H1 (cell line): ENCODE data around the gene NETO1. TPM values are rescaled to one million over a fixed set of nuclear protein-coding genes. Genes with fewer than 3 reads are reported as not detected.

Experiments used
- CTCF ChIA-PET: fragments of 300-600 bp; sonication (Branson Sonifier 250); formaldehyde crosslinking; loops from one replicate; lab custom pipeline; 2021; ENCODE audit not compliant: partially characterized antibody; lab: Charles Lee
- POLR2A ChIA-PET: fragments of 300-600 bp; sonication (Branson Sonifier 250); formaldehyde crosslinking; loops from one replicate; lab custom pipeline; 2021; ENCODE audit warnings: inconsistent platforms; ENCODE audit not compliant: partially characterized antibody; lab: Charles Lee
- DNase-seq, 2 experiments: peaks; one replicate each; pipeline versions ENCODE4 v3.0.0 to v3.0.0-alpha.2; 2010 to 2022; ENCODE audit warnings: low spot score in 2 of 2, low read depth in 1 of 2, mixed read lengths in 1 of 2
- FAIRE-seq: peaks from 2 replicates; lab custom pipeline; 2011; peaks lifted over from hg19 to GRCh38; lab: Jason Lieb, UNC
- H2AFZ ChIP-seq: 2 replicates; pipeline ENCODE4 v1.8.1; 2012; ENCODE audit warnings: low read length, inconsistent platforms
- H2AK5ac ChIP-seq: 2 replicates; pipeline ENCODE4 v1.6.1; 2013; ENCODE audit warnings: low read depth, low read length
- H2BK120ac ChIP-seq: replicated peaks from 2 replicates; pipeline ENCODE3; 2013; ENCODE audit warnings: low read depth, low read length, inconsistent platforms
- H2BK12ac ChIP-seq: 2 replicates; pipeline ENCODE4 v1.6.1; 2013; ENCODE audit warnings: low read depth, low read length
- H2BK15ac ChIP-seq: 2 replicates; pipeline ENCODE4 v1.6.1; 2013; ENCODE audit warnings: low read length
- H2BK20ac ChIP-seq: 2 replicates; pipeline ENCODE4 v1.6.1; 2013; ENCODE audit warnings: low read length
- H2BK5ac ChIP-seq: 2 replicates; pipeline ENCODE4 v1.6.1; 2013; ENCODE audit warnings: low read depth, low read length
- H3K14ac ChIP-seq: 2 replicates; pipeline ENCODE4 v1.6.1; 2013; ENCODE audit warnings: inconsistent platforms; ENCODE audit not compliant: insufficient read length
- H3K18ac ChIP-seq: 2 replicates; pipeline ENCODE4 v1.6.1; 2013; ENCODE audit warnings: low read length; ENCODE audit errors: extremely low read depth
- H3K23ac ChIP-seq: 2 replicates; pipeline ENCODE4 v1.6.1; 2013; ENCODE audit warnings: inconsistent platforms; ENCODE audit not compliant: insufficient read length
- H3K23me2 ChIP-seq: 2 replicates; pipeline ENCODE4 v1.6.1; 2013; ENCODE audit warnings: low read depth, low read length
- H3K27ac ChIP-seq: 2 replicates; pipeline ENCODE4 v1.6.1; 2011; ENCODE audit warnings: low read depth, low read length, inconsistent platforms
- H3K27me3 ChIP-seq, 4 experiments: replicated peaks in 1 of 4; 1 replicate in 1 of 4; 2 replicates in 3 of 4; pipeline versions ENCODE4 v1.6.1 to v1.8.1; 2011 to 2013; ENCODE audit warnings: low read length in 3 of 4, mild to moderate bottlenecking in 3 of 4, inconsistent platforms in 2 of 4, mixed read lengths in 2 of 4, moderate library complexity in 1 of 4; ENCODE audit not compliant: control insufficient read depth in 3 of 4, insufficient read depth in 3 of 4; ENCODE audit errors: extremely low read depth in 1 of 4
- H3K36me3 ChIP-seq, 4 experiments: 2 replicates each; pipeline versions ENCODE4 v1.6.1 to v1.8.1; 2011 to 2013; ENCODE audit warnings: mild to moderate bottlenecking in 4 of 4, low read length in 3 of 4, moderate library complexity in 2 of 4, control low read depth in 1 of 4, inconsistent platforms in 1 of 4; ENCODE audit not compliant: insufficient read depth in 4 of 4, control insufficient read depth in 2 of 4
- H3K4ac ChIP-seq: replicated peaks from 2 replicates; pipeline ENCODE3; 2013; ENCODE audit warnings: low read length, low read depth, mixed read lengths, inconsistent platforms; ENCODE audit not compliant: insufficient read length
- H3K4me1 ChIP-seq, 4 experiments: replicated peaks in 1 of 4; 1 replicate in 1 of 4; 2 replicates in 3 of 4; pipeline versions ENCODE4 v1.6.1 to v1.8.1; 2011 to 2013; ENCODE audit warnings: low read length in 3 of 4, inconsistent platforms in 2 of 4, mixed read lengths in 1 of 4; ENCODE audit not compliant: insufficient read depth in 4 of 4, control insufficient read depth in 3 of 4
- H3K4me2 ChIP-seq, 2 experiments: 2 replicates each; pipeline versions ENCODE4 v1.6.1 to v1.8.1; 2011 to 2013; ENCODE audit warnings: low read depth in 2 of 2, low read length in 2 of 2, control low read depth in 1 of 2, inconsistent platforms in 1 of 2, mild to moderate bottlenecking in 1 of 2; ENCODE audit not compliant: insufficient read depth in 1 of 2
- H3K4me3 ChIP-seq, 4 experiments: fragments of 200-600, 300-600 bp in 1 of 4; sonication (generic), shearing (Covaris generic), sonication (Bioruptor Twin) in 1 of 4; 2 replicates each; pipeline versions ENCODE4 v1.5.1 to v1.8.1; 2011 to 2016; ENCODE audit warnings: low read length in 4 of 4, low read depth in 3 of 4, control low read depth in 2 of 4, inconsistent platforms in 2 of 4, mild to moderate bottlenecking in 2 of 4, mixed read lengths in 1 of 4, moderate library complexity in 1 of 4; ENCODE audit not compliant: insufficient read depth in 2 of 4; ENCODE audit errors: extremely low read depth in 1 of 4
- H3K56ac ChIP-seq: replicated peaks from 2 replicates; pipeline ENCODE3; 2013; ENCODE audit warnings: low read depth, mild to moderate bottlenecking, mixed read lengths, low read length, inconsistent platforms; ENCODE audit not compliant: insufficient read length
- H3K79me1 ChIP-seq: 2 replicates; pipeline ENCODE4 v1.6.1; 2013; ENCODE audit warnings: low read depth, low read length, control low read depth
- H3K79me2 ChIP-seq, 2 experiments: 2 replicates each; pipeline versions ENCODE4 v1.6.1 to v1.8.1; 2012 to 2013; ENCODE audit warnings: low read length in 2 of 2, mild to moderate bottlenecking in 2 of 2, inconsistent platforms in 1 of 2; ENCODE audit not compliant: insufficient read depth in 2 of 2, control insufficient read depth in 1 of 2
- H3K9ac ChIP-seq, 4 experiments: replicated peaks in 1 of 4; 1 replicate in 1 of 4; 2 replicates in 3 of 4; pipeline versions ENCODE4 v1.6.1 to v1.8.1; 2011 to 2013; ENCODE audit warnings: low read depth in 3 of 4, low read length in 3 of 4, control low read depth in 2 of 4, mild to moderate bottlenecking in 2 of 4, moderate library complexity in 2 of 4, inconsistent platforms in 1 of 4; ENCODE audit errors: extremely low read depth in 1 of 4
- H3K9me3 ChIP-seq, 2 experiments: 2 replicates each; pipeline versions ENCODE4 v1.6.1 to v1.8.1; 2012 to 2013; ENCODE audit warnings: mild to moderate bottlenecking in 2 of 2, moderate library complexity in 2 of 2, control low read depth in 1 of 2, inconsistent platforms in 1 of 2, low read depth in 1 of 2, low read length in 1 of 2, mixed read lengths in 1 of 2; ENCODE audit not compliant: insufficient read depth in 2 of 2
- H4K20me1 ChIP-seq, 2 experiments: replicated peaks in 1 of 2; 2 replicates each; pipeline versions ENCODE3 to v1.8.1; 2011 to 2013; ENCODE audit warnings: inconsistent platforms in 2 of 2, low read length in 2 of 2, mild to moderate bottlenecking in 1 of 2; ENCODE audit not compliant: insufficient read depth in 2 of 2, control insufficient read depth in 1 of 2
- H4K5ac ChIP-seq: 2 replicates; pipeline ENCODE4 v1.6.1; 2013; ENCODE audit warnings: low read length, low read depth, mixed read lengths, inconsistent platforms; ENCODE audit not compliant: insufficient read length
- H4K8ac ChIP-seq: 2 replicates; pipeline ENCODE4 v1.8.0; 2013; ENCODE audit warnings: mild to moderate bottlenecking, moderate library complexity, low read length, inconsistent platforms; ENCODE audit not compliant: insufficient read depth; ENCODE audit errors: extremely low read depth
- H4K91ac ChIP-seq: replicated peaks from 2 replicates; pipeline ENCODE3; 2013; ENCODE audit warnings: low read length, mixed read lengths, inconsistent platforms; ENCODE audit not compliant: insufficient read length
- BACH1 ChIP-seq: IDR thresholded peaks from 2 replicates; pipeline ENCODE4 v1.6.1; 2012; ENCODE audit warnings: low read length, improper control_type of control experiment
- CREB1 ChIP-seq: IDR thresholded peaks from 2 replicates; pipeline ENCODE4 v1.6.1; 2012; ENCODE audit warnings: inconsistent platforms
- GTF2F1 ChIP-seq: IDR thresholded peaks from 2 replicates; pipeline ENCODE4 v1.6.1; 2012; ENCODE audit warnings: low read depth, low read length, improper control_type of control experiment, borderline replicate concordance
- JUN ChIP-seq: IDR thresholded peaks from 2 replicates; pipeline ENCODE4 v1.6.1; 2011; ENCODE audit warnings: low read depth, mild to moderate bottlenecking, improper control_type of control experiment, low read length
- KDM1A ChIP-seq: fragments of 200-600, 300-600 bp; sonication (generic); IDR thresholded peaks from 2 replicates; pipeline ENCODE4 v1.7.1; 2016; ENCODE audit warnings: mild to moderate bottlenecking, low read length, borderline replicate concordance
- NRF1 ChIP-seq: IDR thresholded peaks from 2 replicates; pipeline ENCODE4 v1.6.1; 2011; ENCODE audit warnings: mild to moderate bottlenecking, low read depth, low read length, improper control_type of control experiment
- POLR2A ChIP-seq, 2 experiments: IDR thresholded peaks; 1 replicate in 1 of 2; 2 replicates in 1 of 2; pipeline ENCODE4 v1.6.1; 2011; ENCODE audit warnings: low read depth in 2 of 2, low read length in 2 of 2, mild to moderate bottlenecking in 2 of 2; ENCODE audit errors: control extremely low read depth in 1 of 2
- RFX5 ChIP-seq: IDR thresholded peaks from 2 replicates; pipeline ENCODE4 v1.6.1; 2011; ENCODE audit warnings: low read depth, low read length, improper control_type of control experiment, borderline replicate concordance
- SAP30 ChIP-seq: fragments of 300-600 bp; sonication (generic); IDR thresholded peaks from 2 replicates; pipeline ENCODE4 v1.7.1; 2012; ENCODE audit warnings: low read length, moderate library complexity, mild to moderate bottlenecking, inconsistent platforms; ENCODE audit not compliant: insufficient read depth, insufficient replicate concordance
- SP1 ChIP-seq: IDR thresholded peaks from 2 replicates; pipeline ENCODE4 v1.6.1; 2011; ENCODE audit warnings: low read depth, low read length
- SP4 ChIP-seq: IDR thresholded peaks from 2 replicates; pipeline ENCODE4 v1.6.1; 2012; ENCODE audit warnings: low read length, inconsistent platforms
- SRF ChIP-seq: IDR thresholded peaks from 2 replicates; pipeline ENCODE4 v1.6.1; 2011; ENCODE audit warnings: mild to moderate bottlenecking, low read depth, low read length, moderate library complexity
- YY1 ChIP-seq: IDR thresholded peaks from 2 replicates; pipeline ENCODE4 v1.6.1; 2011; ENCODE audit warnings: low read depth, mild to moderate bottlenecking, low read length
- WGBS, 2 experiments: shearing (Covaris generic) in 1 of 2; methylation state at CpG; one replicate each; pipeline versions ENCODE4 v1.1.6 to v1.1.7; 2013 to 2015; ENCODE audit warnings: low lambda C conversion rate in 2 of 2, mixed read lengths in 2 of 2, inconsistent platforms in 1 of 2, low coverage in 1 of 2, missing lambda C conversion rate in 1 of 2; ENCODE audit not compliant: insufficient replicate concordance in 2 of 2, insufficient coverage in 1 of 2, insufficient read length in 1 of 2; ENCODE audit errors: extremely low coverage in 1 of 2, missing lambda C conversion rate in 1 of 2; 5-methylcytosine and 5-hydroxymethylcytosine counted together
- polyA plus RNA-seq, 7 experiments: library from polyadenylated mRNA; depleted of rRNA in 3 of 7; stranded (reverse) in 5 of 7; unstranded in 2 of 7; fragments of >200 nt in 5 of 7; fragments of 200-250 nt in 2 of 7; gene quantifications; 1 replicate in 5 of 7; 2 replicates in 1 of 7; 4 replicates in 1 of 7; pipeline versions ENCODE4 v1.2.1 to v1.2.3, GENCODE V29; 2011 to 2013; ENCODE audit warnings: missing spikeins in 2 of 7, mixed read lengths in 2 of 7
- total RNA-seq: library from RNA; stranded (reverse); fragmentation: NEBNext Ultra II Directional; extraction: Animal tissue kit (Norgen Biotek cat#: 25700); gene quantifications from 2 replicates; pipeline ENCODE4 v1.2.1, GENCODE V29; 2021
- TF ChIP-seq, protein P1 (sequence below): IDR thresholded peaks from 2 replicates; pipeline ENCODE4 v1.6.1; 2011; ENCODE audit warnings: low read depth, mild to moderate bottlenecking, low read length; ENCODE audit not compliant: insufficient read depth
- TF ChIP-seq, protein P2 (sequence below): IDR thresholded peaks from 2 replicates; pipeline ENCODE4 v1.6.1; 2011; ENCODE audit warnings: low read length, improper control_type of control experiment

The NETO1 gene
- total and polyA plus RNA-seq, 2 of the 8 experiments (the other 6 are each of a cell fraction or from before 2014, with no cell fraction given) = 3.0 to 19.3 TPM

DNA sequence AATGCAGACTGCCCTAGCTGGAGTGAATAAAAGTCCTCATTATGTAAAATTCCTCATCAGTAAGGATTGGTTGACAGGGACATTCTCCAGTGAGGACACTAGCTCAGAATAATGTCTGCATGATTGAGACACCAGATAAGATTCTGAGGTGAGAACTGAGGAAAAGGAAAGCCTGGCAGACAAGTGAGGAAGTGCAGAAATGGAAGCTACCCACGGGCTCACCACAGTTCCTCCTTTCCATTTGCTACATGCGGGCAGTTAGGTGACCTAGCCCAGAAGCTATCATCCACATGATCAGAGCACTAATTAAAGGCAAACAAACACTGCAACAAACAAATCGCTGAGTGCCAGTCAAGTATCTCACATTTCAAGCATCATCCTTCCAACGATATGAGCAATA, 27.7 kb downstream of the NETO1 start:
- no peak overlapping the region for H2BK5ac ChIP-seq
- CTCF ChIA-PET = interaction anchor here (0.7 to 1.8 kb wide), 5 partner anchors 9 to 296 kb away, joined by 3 to 4 read pairs (median 3); no protein-coding TSS in a partner anchor
- H2BK20ac ChIP-seq = no peak overlapping the region
- H3K79me2 ChIP-seq = no peaks in the 10 kb centered on the region
- no peak overlapping the region for H2AK5ac ChIP-seq
- POLR2A ChIA-PET = no interaction called here
- FAIRE-seq (no peak), DNase-seq (no peak)
- no peak overlapping the region for H2BK15ac ChIP-seq
- H3K36me3 ChIP-seq = no peaks in the 10 kb centered on the region
- H3K27ac ChIP-seq = no peak overlapping the region
- H3K79me1 ChIP-seq = no peaks in the 10 kb centered on the region; the same call in 1 of the 2 replicates
- WGBS, 2 experiments = 75% methylated on average over 4 of the region's 4 CpGs; no CpG with 5 or more reads in 1 of the 2 experiments
- H3K23me2 ChIP-seq = no peaks in the 10 kb centered on the region
- H3K14ac ChIP-seq = no peak overlapping the region
- no peak overlapping the region for H4K91ac ChIP-seq
- H3K4me2 ChIP-seq = no peak overlapping the region
- no peaks in the 10 kb centered on the region; a peak in 1 of 7 replicates for H3K4me1 ChIP-seq
- no peak overlapping the region for H4K5ac ChIP-seq
- no peak for TF ChIP-seq JUN
- TF ChIP-seq SP4 = no peak
- TF ChIP-seq NRF1 = no peak
- no peak for TF ChIP-seq CREB1
- TF ChIP-seq YY1 = no peak
- TF ChIP-seq BACH1 = no peak
- TF ChIP-seq GTF2F1 = no peak
- TF ChIP-seq, protein P1, sequence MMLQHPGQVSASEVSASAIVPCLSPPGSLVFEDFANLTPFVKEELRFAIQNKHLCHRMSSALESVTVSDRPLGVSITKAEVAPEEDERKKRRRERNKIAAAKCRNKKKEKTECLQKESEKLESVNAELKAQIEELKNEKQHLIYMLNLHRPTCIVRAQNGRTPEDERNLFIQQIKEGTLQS = no peak
- no peak for TF ChIP-seq SRF
- no peak for TF ChIP-seq RFX5
- TF ChIP-seq POLR2A (IDR thresholded peaks at IDR 0.05; ENCODE audit: control extremely low read depth in 1 of 2, low read depth in 2 of 2, low read length in 2 of 2) = no peak
- no peak for TF ChIP-seq SAP30
- TF ChIP-seq, protein P2, sequence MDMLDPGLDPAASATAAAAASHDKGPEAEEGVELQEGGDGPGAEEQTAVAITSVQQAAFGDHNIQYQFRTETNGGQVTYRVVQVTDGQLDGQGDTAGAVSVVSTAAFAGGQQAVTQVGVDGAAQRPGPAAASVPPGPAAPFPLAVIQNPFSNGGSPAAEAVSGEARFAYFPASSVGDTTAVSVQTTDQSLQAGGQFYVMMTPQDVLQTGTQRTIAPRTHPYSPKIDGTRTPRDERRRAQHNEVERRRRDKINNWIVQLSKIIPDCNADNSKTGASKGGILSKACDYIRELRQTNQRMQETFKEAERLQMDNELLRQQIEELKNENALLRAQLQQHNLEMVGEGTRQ = no peak
- TF ChIP-seq SP1 = no peak
- no peak for TF ChIP-seq KDM1A
- TF ChIP-seq, all 59 proteins: peak for 0
- H4K20me1 ChIP-seq = no peaks in the 10 kb centered on the region
- H2BK120ac ChIP-seq = no peak overlapping the region
- no peak overlapping the region for H2BK12ac ChIP-seq
- no peak overlapping the region for H3K18ac ChIP-seq
- H3K9ac ChIP-seq = no peak overlapping the region
- H3K4ac ChIP-seq = no peak overlapping the region
- no peak overlapping the region for H4K8ac ChIP-seq
- no peak overlapping the region for H2AFZ ChIP-seq
- H3K9me3 ChIP-seq = no peaks in the 10 kb centered on the region
- H3K27me3 ChIP-seq = no peaks in the 10 kb centered on the region
- no peak overlapping the region for H3K4me3 ChIP-seq
- H3K23ac ChIP-seq = no peak overlapping the region
- H3K56ac ChIP-seq = no peak overlapping the region
